Germinal center (tissue), 1 donor: Measurements from ENCODE around the gene NRROS.

Experiments
- DNase-seq: peaks from one replicate; pipeline ENCODE4 v3.0.0; 2012; ENCODE audit warnings: mixed read lengths, low spot score

NRROS gene

GRCh38 chr3:196650740-196651311 lies 11.3 kb downstream of the NRROS start:
- no peak for DNase-seq

- DNase-seq: no peak
Measured at GRCh38 chr3:196651819-196652218, 12.3 kb downstream of the NRROS start.

GRCh38 chr3:196652961-196653795 lies 13.7 kb downstream of the NRROS start:
- DNase-seq: no peak

- DNase-seq: no peak
Measured at GRCh38 chr3:196654006-196654734, 14.7 kb downstream of the NRROS start.

GRCh38 chr3:196654735-196655090 lies 15.2 kb downstream of the NRROS start:
- DNase-seq: no peak

GRCh38 chr3:196655496-196655895 lies 16.0 kb downstream of the NRROS start:
- no peak for DNase-seq

GRCh38 chr3:196656213-196656612 lies 16.7 kb downstream of the NRROS start:
- DNase-seq: no peak

- DNase-seq: no peak
Measured at GRCh38 chr3:196659901-196660351, 20.4 kb downstream of the NRROS start.

- DNase-seq: no peak
Measured at GRCh38 chr3:196660381-196661166, 21.1 kb downstream of the NRROS start.

- no peak for DNase-seq
Measured at GRCh38 chr3:196661400-196661799, 21.9 kb downstream of the NRROS start.

GRCh38 chr3:196662033-196662432 lies 22.5 kb downstream of the NRROS start:
- DNase-seq: no peak

- DNase-seq: no peak
Measured at GRCh38 chr3:196662711-196663571, 23.4 kb downstream of the NRROS start.

GRCh38 chr3:196666001-196666867 lies 26.7 kb downstream of the NRROS start:
- DNase-seq: no peak

- no peak for DNase-seq
Measured at GRCh38 chr3:196667056-196667825, 27.7 kb downstream of the NRROS start.

- DNase-seq: no peak
Measured at GRCh38 chr3:196670339-196670738, 30.8 kb downstream of the NRROS start.

- no peak for DNase-seq
Measured at GRCh38 chr3:196673632-196674031, 34.1 kb downstream of the NRROS start.

- no peak for DNase-seq
Measured at GRCh38 chr3:196677353-196677752, 37.9 kb downstream of the NRROS start.

GRCh38 chr3:196677931-196678330 lies 38.4 kb downstream of the NRROS start:
- no peak for DNase-seq
